GM12873 (cell line): ENCODE data around the gene CBLC.

Experiments
- TF ChIP-seq, protein P1 (sequence below): IDR thresholded peaks from 2 replicates; pipeline ENCODE4 v1.5.1; 2012; ENCODE audit warnings: low read depth, mild to moderate bottlenecking, moderate library complexity, low read length, control low read depth; ENCODE audit not compliant: insufficient read depth; ENCODE audit errors: missing control alignments

Gene CBLC

DNA sequence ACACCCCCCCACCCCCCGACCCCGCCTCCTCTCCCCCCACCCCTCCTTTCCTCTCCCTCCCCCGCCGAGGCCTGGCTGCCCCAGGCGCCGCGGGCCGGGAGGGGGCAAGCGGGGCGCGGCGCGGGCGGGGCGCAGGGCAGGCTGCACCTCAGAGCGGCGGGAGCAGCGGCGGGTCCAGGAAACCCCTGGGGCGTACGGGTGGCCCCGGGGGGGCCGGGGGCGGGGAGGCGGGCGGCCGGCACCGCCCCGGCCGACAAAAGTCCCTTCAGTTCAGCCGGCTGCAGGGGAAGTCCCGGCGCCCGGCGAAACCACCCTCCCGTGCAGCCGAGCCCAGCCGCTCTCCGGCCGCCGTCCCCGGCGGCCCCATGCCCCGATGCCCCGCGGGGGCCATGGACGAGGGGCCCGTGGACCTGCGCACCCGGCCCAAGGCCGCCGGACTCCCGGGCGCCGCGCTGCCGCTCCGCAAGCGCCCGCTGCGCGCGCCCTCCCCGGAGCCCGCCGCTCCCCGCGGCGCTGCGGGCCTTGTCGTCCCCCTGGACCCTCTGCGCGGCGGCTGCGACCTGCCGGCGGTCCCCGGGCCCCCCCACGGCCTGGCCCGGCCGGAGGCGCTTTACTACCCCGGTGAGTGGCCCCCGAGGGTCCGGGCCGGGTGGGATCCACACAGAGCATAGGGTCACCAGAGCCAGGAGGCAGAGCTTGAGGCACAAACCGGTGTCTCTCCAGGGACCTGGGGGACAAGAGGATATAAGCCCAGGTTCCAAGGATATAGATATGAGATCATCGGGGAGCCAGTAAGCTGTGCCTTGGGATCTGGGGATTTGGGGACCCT, 29.1 kb upstream of the CBLC start, which contains the start of gene BCL3:
BCL3 (plus strand) TSS at position 283 of the 829 bp plus-strand sequence; CDS start at position 366, 83 bp downstream.
- TF ChIP-seq, protein P1, sequence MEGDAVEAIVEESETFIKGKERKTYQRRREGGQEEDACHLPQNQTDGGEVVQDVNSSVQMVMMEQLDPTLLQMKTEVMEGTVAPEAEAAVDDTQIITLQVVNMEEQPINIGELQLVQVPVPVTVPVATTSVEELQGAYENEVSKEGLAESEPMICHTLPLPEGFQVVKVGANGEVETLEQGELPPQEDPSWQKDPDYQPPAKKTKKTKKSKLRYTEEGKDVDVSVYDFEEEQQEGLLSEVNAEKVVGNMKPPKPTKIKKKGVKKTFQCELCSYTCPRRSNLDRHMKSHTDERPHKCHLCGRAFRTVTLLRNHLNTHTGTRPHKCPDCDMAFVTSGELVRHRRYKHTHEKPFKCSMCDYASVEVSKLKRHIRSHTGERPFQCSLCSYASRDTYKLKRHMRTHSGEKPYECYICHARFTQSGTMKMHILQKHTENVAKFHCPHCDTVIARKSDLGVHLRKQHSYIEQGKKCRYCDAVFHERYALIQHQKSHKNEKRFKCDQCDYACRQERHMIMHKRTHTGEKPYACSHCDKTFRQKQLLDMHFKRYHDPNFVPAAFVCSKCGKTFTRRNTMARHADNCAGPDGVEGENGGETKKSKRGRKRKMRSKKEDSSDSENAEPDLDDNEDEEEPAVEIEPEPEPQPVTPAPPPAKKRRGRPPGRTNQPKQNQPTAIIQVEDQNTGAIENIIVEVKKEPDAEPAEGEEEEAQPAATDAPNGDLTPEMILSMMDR, result no peak

DNA sequence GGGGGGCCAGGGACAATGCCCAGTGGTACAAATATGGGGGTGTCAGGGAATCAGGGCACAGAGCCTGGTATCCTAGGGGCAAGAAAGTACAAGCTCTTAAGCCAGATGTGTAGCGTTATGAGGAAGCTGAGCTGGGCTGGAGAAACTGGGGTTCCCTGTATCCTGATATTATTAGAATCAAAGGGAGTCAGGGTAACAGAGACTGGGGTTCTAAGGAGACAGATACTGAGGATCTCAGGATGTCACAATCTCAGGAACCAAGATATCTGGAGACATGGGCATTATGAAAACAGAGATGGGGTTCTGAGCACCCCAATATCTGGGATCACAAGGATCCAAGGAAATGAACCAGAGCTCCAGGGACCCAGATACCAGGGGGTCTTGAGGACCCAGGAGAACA, 28.4 kb upstream of the CBLC start:
- TF ChIP-seq, protein P1, result no peak

DNA sequence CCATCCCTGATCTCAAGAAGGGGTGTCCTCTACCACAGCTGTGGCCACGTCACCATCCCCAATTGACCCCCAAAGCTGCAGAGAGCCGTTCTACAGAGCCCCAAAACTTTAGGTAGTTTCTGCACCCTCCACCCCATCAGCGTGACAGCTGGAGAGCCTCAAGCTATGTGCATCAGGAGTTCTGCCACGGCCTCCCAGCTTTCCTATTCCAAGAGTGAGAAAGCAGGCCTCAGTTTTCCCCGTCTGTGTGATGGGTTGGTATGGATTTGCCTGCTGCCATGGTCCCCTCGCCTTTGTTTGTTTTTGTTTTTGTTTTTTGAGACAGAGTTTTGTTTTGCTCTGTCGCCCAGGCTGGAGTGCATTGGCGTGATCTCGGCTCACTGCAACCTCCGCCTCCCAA, 27.7 kb upstream of the CBLC start:
- TF ChIP-seq, protein P1, result no peak

DNA sequence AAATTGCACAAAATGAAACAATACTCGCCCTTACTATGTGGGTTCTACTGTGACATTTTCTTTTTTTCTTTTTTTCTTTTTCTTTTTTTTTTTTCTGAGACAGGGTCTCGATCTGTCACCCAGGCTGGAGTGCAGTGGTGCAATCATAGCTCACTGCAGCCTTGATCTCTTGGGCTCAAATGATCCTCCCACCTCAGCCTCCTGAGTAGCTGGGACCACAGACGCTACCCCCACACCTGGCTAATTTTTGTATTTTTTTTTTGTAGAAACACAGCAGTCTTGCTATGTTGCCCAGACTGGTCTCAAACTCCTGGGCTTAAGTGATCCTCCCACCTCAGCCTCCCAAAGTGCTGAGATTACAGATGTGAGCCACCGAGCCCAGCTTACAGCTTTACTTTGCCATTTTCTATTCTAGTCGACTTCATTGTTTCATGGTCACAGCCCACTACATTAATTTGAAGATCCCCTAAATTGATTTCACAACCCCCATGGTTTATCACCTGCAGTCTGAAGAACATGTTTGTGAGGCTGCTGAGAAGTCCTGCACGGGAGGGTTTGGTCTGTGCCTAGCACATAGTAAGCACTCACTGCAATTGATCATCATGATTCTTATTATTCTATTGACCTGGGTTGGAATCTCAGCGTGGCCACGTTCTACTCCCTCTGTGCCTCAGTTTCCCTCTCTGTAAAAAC, 25.4 kb upstream of the CBLC start:
- TF ChIP-seq, protein P1, result no peak

DNA sequence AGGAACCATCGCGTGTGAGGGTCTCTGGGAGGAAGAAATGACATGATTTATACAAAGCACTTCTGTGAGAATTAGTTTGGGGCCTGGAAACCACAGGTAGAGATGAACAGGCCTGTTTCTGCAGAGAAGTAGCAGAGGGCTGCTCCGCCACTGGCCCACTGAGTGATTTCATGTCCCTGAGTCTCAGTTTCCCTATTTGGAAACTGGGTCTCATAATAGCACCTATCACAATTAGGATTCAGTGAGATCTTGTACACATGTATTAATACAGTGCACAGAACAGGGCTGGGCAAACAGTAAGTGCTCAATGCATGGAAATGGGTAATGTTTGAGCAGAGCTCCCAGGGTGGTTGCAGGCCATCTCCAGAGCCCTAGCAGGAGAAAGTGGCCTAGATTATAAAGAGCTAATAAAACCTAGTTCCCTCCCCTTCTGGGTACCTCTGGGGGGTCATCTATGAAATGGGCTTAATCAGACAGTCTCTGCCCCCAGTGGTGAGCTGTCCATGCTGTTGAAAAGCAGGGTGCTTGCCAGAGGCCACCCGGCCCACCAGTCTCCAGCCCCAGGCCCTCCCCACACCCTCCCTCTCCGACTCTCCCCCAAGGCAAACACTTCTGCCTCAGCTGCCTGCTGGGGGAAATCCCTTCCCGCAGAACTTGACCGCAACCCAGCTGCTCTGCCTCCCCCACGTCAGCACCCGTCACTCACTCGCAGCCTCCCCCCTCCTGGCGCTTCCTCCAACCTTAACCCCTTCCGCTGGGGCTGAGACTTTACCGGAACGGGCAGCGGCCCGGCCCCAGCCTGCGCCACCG, 24.7 kb upstream of the CBLC start:
- TF ChIP-seq, protein P1, result no peak

DNA sequence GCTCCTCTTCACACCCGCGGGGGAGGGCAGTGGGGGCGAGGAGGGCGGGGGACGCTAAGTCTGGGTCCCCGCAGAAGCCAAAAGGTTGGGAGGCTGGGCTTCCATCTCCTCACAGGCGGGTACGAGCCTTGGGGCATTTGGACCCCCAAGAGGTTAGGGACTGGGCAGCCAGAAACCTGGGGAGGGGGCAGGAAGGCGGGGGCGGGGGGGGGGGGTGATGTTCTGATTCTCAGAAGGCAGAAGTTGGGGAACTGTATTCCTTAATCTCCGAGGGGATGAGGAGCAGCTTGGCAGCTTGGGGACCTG, 24.1 kb upstream of the CBLC start:
- TF ChIP-seq, protein P1, result no peak
